MCF 10A (cell line): ENCODE measurements around the gene TXNDC11. TPM values are rescaled to one million over a fixed set of nuclear protein-coding genes. Genes with fewer than 3 reads are reported as not detected.

Experiments
- BruUV-seq: library from RNA; stranded (reverse); fragments of 400-500 nt; replicated peaks from 2 replicates; lab custom pipeline; 2021; lab: Mats Ljungman, UMichigan
- CTCF ChIA-PET: fragments of 300-600 bp; sonication (Branson Sonifier 250); formaldehyde crosslinking; extraction: SDS; loops from one replicate; lab custom pipeline; 2021; ENCODE audit warnings: antibody characterized with exemption, inconsistent platforms; lab: Yijun Ruan, JAX
- POLR2A ChIA-PET: fragments of 300-600, 350-650 bp; sonication (Branson Sonifier 250); formaldehyde crosslinking; extraction: SDS; loops from one replicate; lab custom pipeline; 2020; ENCODE audit warnings: antibody characterized with exemption, inconsistent platforms; lab: Yijun Ruan, JAX
- DNase-seq: peaks from one replicate; pipeline ENCODE4 v3.0.0-alpha.2; 2018; ENCODE audit not compliant: unreplicated experiment
- H3K27ac Mint-ChIP-seq: one replicate; pipeline ENCODE4 v1.8.0; 2022; ENCODE audit warnings: mild to moderate bottlenecking, low read depth, mixed read lengths; ENCODE audit not compliant: unreplicated experiment
- H3K27me3 Mint-ChIP-seq: one replicate; pipeline ENCODE4 v1.8.0; 2022; ENCODE audit warnings: mixed read lengths; ENCODE audit not compliant: insufficient read depth, unreplicated experiment
- H3K36me3 Mint-ChIP-seq: one replicate; pipeline ENCODE4 v1.8.0; 2022; ENCODE audit warnings: mild to moderate bottlenecking, moderate library complexity, mixed read lengths; ENCODE audit not compliant: insufficient read depth, unreplicated experiment
- H3K4me1 Mint-ChIP-seq: one replicate; pipeline ENCODE4 v1.8.0; 2022; ENCODE audit warnings: mixed read lengths; ENCODE audit not compliant: insufficient read depth, unreplicated experiment
- H3K4me3 Mint-ChIP-seq: one replicate; pipeline ENCODE4 v1.8.0; 2022; ENCODE audit warnings: mild to moderate bottlenecking, moderate library complexity, mixed read lengths; ENCODE audit not compliant: unreplicated experiment
- H3K9me3 Mint-ChIP-seq: one replicate; pipeline ENCODE4 v1.8.0; 2022; ENCODE audit warnings: mixed read lengths; ENCODE audit not compliant: unreplicated experiment
- CTCF ChIP-seq: fragments of 200-600 bp; IDR thresholded peaks from one replicate; pipeline ENCODE4 v1.8.0; 2022; ENCODE audit warnings: antibody characterized with exemption, mild to moderate bottlenecking; ENCODE audit not compliant: unreplicated experiment
- intact Hi-C: fragments of 100-400 bp; cut with micrococcal nuclease; formaldehyde crosslinking; loops from 2 replicates; pipeline ENCODE4 v1.14.1; 2022
- total RNA-seq: library from RNA; stranded (reverse); gene quantifications from 2 replicates; pipeline ENCODE4 v1.2.3, GENCODE V29; 2022

TXNDC11 gene
- total RNA-seq, 1 experiment from 2014 or later, result 38.2 TPM

GRCh38 chr16:11748404-11749254 lies 6.0 kb upstream of the TXNDC11 start:
- CTCF ChIA-PET, result interaction anchor here (1.0 kb wide), 1 partner anchor 11 kb away, joined by 3 read pairs; no protein-coding TSS in a partner anchor
- Mint-ChIP-seq H3K27me3 (no peaks in the 10 kb centered on the region), H3K9me3 (no peaks in the 10 kb centered on the region), H3K36me3 (peaks cover 76% of the 10 kb centered on the region), H3K27ac (no peak overlapping the region), H3K4me1 (peaks cover 7% of the 10 kb centered on the region), H3K4me3 (no peak overlapping the region)
- POLR2A ChIA-PET, result no interaction called here
- TF ChIP-seq CTCF, result no peak
- intact Hi-C loops, result no loop called here
- no peak for DNase-seq
- BruUV-seq, result no TSS peak

- ChIA-PET POLR2A (interaction anchor here (1.1 kb wide), 1 partner anchor 12 kb away, joined by 3 read pairs; no protein-coding TSS in a partner anchor), CTCF (interaction anchor here (1.0 kb wide), 1 partner anchor 11 kb away, joined by 3 read pairs; no protein-coding TSS in a partner anchor)
- no peak for DNase-seq
- no peak for TF ChIP-seq CTCF
- no peak overlapping the region for H3K27ac Mint-ChIP-seq
- H3K27me3 Mint-ChIP-seq, result no peaks in the 10 kb centered on the region
- no peak overlapping the region for H3K4me3 Mint-ChIP-seq
- BruUV-seq, result no TSS peak
- no peaks in the 10 kb centered on the region for H3K9me3 Mint-ChIP-seq
- H3K4me1 Mint-ChIP-seq, result peaks cover 7% of the 10 kb centered on the region
- H3K36me3 Mint-ChIP-seq, result peaks cover 69% of the 10 kb centered on the region
- intact Hi-C loops, result no loop called here
Observed at GRCh38 chr16:11747949-11748403, 5.3 kb upstream of the TXNDC11 start.

- CTCF ChIA-PET, result interaction anchor here (0.6 to 1.3 kb wide), 7 partner anchors 20 to 423 kb away, joined by 3 to 6 read pairs (median 4); partner anchors contain the start of genes RSL1D1 and ZC3H7A
Observed at GRCh38 chr16:11744075-11744470, 1.4 kb upstream of the TXNDC11 start.

More at GRCh38 chr16:11744075-11744470, 1.4 kb upstream of the TXNDC11 start:
- no peaks in the 10 kb centered on the region for H3K9me3 Mint-ChIP-seq
- POLR2A ChIA-PET, result interaction anchor here (0.6 to 7.5 kb wide), 13 partner anchors 19 to 776 kb away, joined by 3 to 73 read pairs (median 4); partner anchors contain the start of genes RSL1D1 and ZC3H7A
- TF ChIP-seq CTCF, result no peak
- H3K4me1 Mint-ChIP-seq, result peaks cover 23% of the 10 kb centered on the region
- intact Hi-C loops, result loop anchor here (5.0 kb wide), 2 partner anchors 53 to 323 kb away; partner anchors contain the start of gene ZC3H7A
- H3K4me3 Mint-ChIP-seq, result peak overlapping the region; percentile 86
- peaks cover 33% of the 10 kb centered on the region for H3K36me3 Mint-ChIP-seq
- H3K27ac Mint-ChIP-seq, result peak overlapping the region; percentile 94
- no TSS peak for BruUV-seq
- DNase-seq, result peak; percentile 1
- H3K27me3 Mint-ChIP-seq, result no peaks in the 10 kb centered on the region
